Measurements from ENCODE around the gene KCNH2.

Gene KCNH2

DNA sequence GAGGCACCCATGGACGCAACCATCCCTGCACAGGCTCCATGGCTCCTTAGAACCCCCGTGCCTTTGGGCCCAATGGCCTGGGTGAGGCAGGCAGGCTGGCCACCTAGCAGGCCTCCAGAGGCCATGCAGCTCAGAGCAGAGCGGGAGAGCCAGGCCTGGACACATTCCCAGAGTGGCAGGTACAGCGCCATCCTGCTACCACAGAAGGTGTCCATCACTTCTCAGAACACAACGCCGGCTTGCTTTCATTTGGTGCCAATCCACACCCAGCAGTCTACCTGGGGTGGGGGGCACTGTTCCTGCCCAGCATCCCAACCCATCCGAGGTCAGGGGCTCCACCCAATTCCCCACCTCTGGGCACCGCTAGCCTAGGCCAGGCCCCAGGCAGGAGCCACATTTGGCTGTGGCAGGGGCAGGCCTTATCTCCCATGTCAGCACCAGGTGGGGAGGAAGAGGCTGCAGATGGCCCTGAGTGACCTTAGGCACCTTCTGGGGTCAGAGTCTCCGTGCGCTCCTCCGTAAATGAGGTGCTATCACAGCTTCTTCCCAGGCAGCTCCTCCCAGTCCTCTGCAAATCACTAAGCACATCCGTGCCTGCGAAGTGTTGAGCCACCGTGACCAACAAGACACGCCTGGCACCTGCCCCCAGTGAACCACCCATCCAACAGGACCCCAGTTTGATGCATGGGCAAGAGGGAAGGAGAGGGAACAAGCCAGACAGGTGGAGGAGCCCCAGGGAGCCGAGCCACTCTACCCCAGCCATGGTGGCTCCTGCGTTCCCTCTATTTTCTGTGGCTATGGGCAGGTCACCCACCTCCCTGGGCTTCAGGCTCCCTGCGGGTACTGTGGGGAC is 14.2 kb downstream of the KCNH2 start:
- H3K4me1 Mint-ChIP-seq: no peaks in the 10 kb centered on the region
- H3K4me3 Mint-ChIP-seq: no peak overlapping the region
- no peaks in the 10 kb centered on the region for H3K36me3 Mint-ChIP-seq (ENCODE audit: insufficient read depth)
- no peak overlapping the region for H3K27ac Mint-ChIP-seq (ENCODE audit: low read depth)
- ATAC-seq (replicated peaks; ENCODE audit: extremely low read depth, poor library complexity, severe bottlenecking) (no peak), DNase-seq (ENCODE audit: low spot score in 2 of 2) (no peak)
- no peaks in the 10 kb centered on the region for H3K9me3 Mint-ChIP-seq
- peaks cover 53% of the 10 kb centered on the region for H3K27me3 Mint-ChIP-seq

DNA sequence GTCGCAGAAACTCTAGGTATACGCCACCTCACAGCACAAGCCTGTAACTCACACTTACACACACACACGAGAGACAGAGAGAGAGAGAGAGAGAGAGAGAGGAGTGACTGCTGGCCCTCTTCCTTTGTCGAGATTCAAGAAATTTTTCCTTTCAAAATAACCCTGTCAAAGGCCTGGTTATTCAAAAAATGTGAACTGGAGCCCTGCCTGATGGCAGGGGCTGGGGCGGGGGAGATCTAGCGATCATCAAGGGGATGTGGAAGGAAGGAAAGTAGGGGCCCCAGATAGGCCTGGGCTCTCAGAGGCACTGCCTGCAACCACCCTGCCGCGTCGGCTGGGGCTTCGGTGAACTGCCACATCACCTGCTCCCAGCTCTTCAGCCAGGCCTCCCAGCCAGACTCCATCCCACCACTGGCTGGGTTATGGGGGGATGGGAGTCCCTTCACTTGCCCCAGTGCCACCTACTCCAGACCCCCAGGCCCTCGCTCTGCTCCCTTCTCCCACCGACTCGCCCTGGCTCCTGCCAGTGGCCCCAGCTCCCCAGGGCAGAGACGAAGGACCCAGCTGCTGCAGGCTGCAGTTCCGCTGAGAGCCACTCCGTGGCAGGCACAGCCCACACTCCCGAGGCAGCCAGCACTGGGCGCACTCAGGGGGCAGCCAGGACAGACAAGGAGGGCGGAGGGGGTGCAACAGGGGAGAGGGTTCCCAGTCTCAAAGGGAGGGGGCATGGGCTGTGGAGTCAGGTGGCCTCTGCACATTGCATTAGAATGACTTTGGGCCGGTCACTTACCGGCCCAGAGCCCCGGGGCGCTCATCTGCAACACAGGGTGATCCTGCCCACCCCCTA is 15.3 kb downstream of the KCNH2 start:
- peak; percentile 65 for ATAC-seq (replicated peaks; ENCODE audit: extremely low read depth, poor library complexity, severe bottlenecking)
- H3K27me3 Mint-ChIP-seq: peaks cover 53% of the 10 kb centered on the region
- peak in 1 of 2 donors; percentile 43 for DNase-seq (ENCODE audit: low spot score in 2 of 2)
- no peaks in the 10 kb centered on the region for H3K4me1 Mint-ChIP-seq
- H3K4me3 Mint-ChIP-seq: no peak overlapping the region
- no peak overlapping the region for H3K27ac Mint-ChIP-seq (ENCODE audit: low read depth)
- no peaks in the 10 kb centered on the region for H3K9me3 Mint-ChIP-seq
- no peaks in the 10 kb centered on the region for H3K36me3 Mint-ChIP-seq (ENCODE audit: insufficient read depth)

DNA sequence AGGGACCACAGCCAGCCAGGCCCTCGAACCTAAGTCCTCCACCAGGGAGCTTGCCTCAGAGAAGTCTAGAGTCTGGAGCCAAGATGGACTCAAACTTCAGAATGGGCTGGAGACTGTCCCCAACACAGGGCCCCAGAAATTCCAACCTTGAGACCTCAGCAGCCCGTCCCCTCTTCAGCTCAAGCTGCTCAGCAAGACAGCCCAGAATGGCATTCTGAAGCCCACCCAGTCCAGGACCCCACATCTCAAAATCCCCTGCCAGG is 15.9 kb downstream of the KCNH2 start:
- ATAC-seq (replicated peaks; ENCODE audit: extremely low read depth, poor library complexity, severe bottlenecking) (no peak), DNase-seq (ENCODE audit: low spot score in 2 of 2) (no peak)
- Mint-ChIP-seq H3K4me3 (no peak overlapping the region), H3K27ac (ENCODE audit: low read depth) (no peak overlapping the region), H3K9me3 (no peaks in the 10 kb centered on the region), H3K27me3 (peaks cover 56% of the 10 kb centered on the region), H3K36me3 (ENCODE audit: insufficient read depth) (no peaks in the 10 kb centered on the region), H3K4me1 (peaks cover 4% of the 10 kb centered on the region)

DNA sequence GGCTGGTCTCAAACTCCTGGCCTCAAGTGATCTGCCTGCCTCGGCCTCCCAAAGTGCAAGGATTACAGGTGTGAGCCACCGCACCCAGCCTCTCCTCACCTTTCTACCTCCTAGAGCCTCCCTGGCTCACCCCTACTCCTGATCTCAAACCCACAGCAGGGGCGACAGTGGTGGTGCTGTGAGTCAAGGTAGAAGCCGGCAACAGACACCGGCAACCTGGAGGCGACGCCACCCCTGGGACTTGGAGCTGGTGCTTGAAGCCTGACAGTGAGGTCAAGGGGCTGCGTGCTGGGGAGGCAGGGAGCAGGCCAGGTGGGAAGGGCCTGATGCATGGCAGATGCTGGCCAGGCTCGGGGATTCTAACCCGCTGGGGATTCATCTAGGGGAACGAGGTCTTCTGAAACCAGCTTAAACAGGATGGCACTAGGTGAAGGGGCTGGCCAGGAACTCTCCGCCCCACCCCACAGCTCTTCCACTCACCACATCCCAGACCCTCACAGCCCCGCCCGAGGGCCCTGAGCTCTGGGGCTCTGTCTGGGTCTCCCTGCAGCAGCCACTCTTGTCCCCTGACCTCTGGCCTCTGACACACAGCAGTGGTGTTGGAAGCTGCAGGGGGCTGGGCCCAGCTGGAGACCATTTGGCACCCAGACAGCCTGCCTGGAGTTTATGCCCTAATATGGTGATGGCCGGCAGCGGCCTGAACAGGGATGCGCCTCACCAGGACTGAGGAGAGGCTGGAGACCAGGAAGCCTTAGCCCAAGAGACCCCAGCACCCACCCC is 16.4 kb downstream of the KCNH2 start:
- H3K4me1 Mint-ChIP-seq: peaks cover 10% of the 10 kb centered on the region
- DNase-seq (ENCODE audit: low spot score in 2 of 2) (no peak), ATAC-seq (replicated peaks; ENCODE audit: extremely low read depth, poor library complexity, severe bottlenecking) (no peak)
- H3K36me3 Mint-ChIP-seq (ENCODE audit: insufficient read depth): no peaks in the 10 kb centered on the region
- H3K4me3 Mint-ChIP-seq: no peak overlapping the region
- peaks cover 62% of the 10 kb centered on the region for H3K27me3 Mint-ChIP-seq
- no peak overlapping the region for H3K27ac Mint-ChIP-seq (ENCODE audit: low read depth)
- H3K9me3 Mint-ChIP-seq: no peaks in the 10 kb centered on the region

DNA sequence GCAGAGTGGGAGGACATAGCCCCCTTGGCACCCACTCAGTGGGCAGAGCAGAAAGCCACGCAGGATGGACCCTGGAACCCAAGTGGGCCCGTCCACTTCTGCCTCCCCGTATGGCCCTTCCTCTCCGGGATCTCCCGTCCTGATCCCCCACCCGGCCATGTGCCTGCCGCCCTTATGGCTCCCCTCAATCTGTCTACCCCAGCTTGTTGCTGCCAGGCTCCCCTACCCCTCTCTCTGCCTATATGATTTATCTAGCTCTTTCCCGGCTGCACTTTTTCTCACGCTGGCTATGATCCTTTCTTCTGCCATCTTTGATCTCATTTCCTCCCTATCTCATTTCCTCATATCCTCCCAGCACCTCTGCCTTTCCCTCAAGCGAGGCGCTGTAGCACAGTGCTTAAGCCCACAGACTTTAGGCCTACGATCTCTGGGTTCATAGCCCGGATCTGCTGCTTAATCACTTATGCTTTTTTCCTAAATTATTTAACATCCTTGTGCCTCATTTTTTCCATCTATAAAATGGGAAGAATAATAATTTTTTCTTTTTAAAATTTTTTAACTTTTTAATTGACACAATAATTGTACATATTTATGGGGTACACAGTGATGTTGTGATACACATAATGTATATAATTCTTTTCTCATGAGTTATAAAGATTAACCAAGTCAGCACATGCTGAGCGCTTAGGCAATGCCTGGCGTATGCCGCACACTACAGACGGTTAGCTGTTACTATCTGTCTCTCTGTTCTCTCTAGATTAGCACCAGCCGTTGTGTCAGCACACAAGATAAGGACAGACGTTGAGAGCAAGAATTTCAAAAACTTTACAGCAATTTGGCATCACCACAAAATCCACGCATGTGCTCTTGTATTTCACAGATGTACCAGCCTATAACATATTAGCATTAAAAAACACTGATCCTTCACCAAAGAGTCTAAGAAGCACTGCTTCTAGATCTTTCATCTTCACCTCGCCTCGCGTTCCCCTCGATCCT is 18.1 kb downstream of the KCNH2 start:
- Mint-ChIP-seq H3K9me3 (no peaks in the 10 kb centered on the region), H3K27me3 (peaks cover 74% of the 10 kb centered on the region), H3K27ac (ENCODE audit: low read depth) (no peak overlapping the region), H3K36me3 (ENCODE audit: insufficient read depth) (no peaks in the 10 kb centered on the region), H3K4me1 (peaks cover 11% of the 10 kb centered on the region), H3K4me3 (no peak overlapping the region)
- ATAC-seq (replicated peaks; ENCODE audit: extremely low read depth, poor library complexity, severe bottlenecking) (no peak), DNase-seq (ENCODE audit: low spot score in 2 of 2) (no peak)

DNA sequence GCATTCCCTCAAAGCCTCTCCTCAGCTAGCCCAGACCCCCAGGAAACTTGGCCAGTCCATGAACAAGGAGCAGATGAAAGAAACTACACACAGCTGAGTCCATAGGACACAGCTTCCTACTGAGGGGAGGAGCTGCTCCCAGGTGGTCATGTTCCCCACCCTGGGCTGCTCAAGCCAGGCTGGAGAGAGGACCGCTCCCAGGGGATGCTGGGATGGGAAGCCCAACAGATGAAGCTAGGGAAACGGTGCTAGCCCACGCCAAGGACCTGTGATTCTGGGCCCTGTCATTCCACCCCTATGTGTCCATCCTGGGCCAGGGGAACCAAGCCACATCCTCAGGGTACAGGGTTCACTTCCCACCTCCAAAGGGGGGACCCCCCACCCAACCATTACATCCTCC is 19.0 kb downstream of the KCNH2 start:
- Mint-ChIP-seq H3K9me3 (no peaks in the 10 kb centered on the region), H3K4me3 (no peak overlapping the region), H3K27ac (ENCODE audit: low read depth) (no peak overlapping the region), H3K27me3 (peaks cover 75% of the 10 kb centered on the region), H3K4me1 (peaks cover 11% of the 10 kb centered on the region), H3K36me3 (ENCODE audit: insufficient read depth) (no peaks in the 10 kb centered on the region)
- DNase-seq (ENCODE audit: low spot score in 2 of 2) (no peak), ATAC-seq (replicated peaks; ENCODE audit: extremely low read depth, poor library complexity, severe bottlenecking) (no peak)

DNA sequence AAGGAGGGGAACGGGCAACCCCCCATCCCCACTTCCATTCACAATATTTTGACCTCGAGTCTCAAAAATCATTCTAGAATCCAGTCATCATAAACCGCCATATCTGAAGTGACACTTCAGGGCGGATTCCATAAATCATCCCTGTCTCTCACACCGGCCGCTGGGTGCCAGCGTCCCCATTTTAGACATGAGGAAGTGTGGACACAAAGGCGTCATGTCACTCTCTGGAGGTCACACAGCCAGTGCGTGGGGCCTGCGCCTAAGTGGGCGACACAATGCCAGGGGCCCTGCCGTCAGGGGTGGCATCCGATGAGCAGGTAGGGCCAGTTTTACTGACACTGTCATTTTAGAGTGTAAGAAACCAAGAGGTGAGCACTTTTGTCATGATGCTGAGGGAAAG is 19.5 kb downstream of the KCNH2 start:
- DNase-seq (ENCODE audit: low spot score in 2 of 2) (no peak), ATAC-seq (replicated peaks; ENCODE audit: extremely low read depth, poor library complexity, severe bottlenecking) (no peak)
- Mint-ChIP-seq H3K36me3 (ENCODE audit: insufficient read depth) (no peaks in the 10 kb centered on the region), H3K4me3 (no peak overlapping the region), H3K27me3 (peaks cover 80% of the 10 kb centered on the region), H3K27ac (ENCODE audit: low read depth) (no peak overlapping the region), H3K4me1 (peaks cover 11% of the 10 kb centered on the region), H3K9me3 (no peaks in the 10 kb centered on the region)

DNA sequence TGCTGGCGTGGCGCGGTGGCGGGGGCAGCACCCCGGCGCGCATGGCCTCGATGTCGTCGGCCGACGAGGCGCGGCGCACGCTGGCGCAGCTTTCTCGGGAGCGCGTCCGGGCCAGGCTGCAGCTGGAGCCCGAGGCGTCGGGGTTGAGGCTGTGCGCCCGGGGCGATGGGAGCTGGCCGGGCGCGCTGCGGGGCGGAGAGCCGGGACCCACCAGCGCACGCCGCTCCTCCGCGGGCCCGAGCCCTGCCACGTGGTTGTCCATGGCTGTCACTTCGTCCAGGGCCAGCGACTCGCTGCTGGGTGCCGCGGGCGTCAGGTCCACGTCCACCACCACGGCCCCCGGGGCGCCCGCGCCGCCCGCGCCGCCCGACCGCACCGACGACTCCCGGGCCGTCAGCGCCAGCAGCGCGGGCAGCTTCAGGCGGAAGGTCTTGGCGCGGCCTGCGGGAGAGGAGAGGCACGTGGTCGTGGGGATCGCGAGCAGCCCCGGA is 20.0 kb downstream of the KCNH2 start:
- no peaks in the 10 kb centered on the region for H3K36me3 Mint-ChIP-seq (ENCODE audit: insufficient read depth)

DNA sequence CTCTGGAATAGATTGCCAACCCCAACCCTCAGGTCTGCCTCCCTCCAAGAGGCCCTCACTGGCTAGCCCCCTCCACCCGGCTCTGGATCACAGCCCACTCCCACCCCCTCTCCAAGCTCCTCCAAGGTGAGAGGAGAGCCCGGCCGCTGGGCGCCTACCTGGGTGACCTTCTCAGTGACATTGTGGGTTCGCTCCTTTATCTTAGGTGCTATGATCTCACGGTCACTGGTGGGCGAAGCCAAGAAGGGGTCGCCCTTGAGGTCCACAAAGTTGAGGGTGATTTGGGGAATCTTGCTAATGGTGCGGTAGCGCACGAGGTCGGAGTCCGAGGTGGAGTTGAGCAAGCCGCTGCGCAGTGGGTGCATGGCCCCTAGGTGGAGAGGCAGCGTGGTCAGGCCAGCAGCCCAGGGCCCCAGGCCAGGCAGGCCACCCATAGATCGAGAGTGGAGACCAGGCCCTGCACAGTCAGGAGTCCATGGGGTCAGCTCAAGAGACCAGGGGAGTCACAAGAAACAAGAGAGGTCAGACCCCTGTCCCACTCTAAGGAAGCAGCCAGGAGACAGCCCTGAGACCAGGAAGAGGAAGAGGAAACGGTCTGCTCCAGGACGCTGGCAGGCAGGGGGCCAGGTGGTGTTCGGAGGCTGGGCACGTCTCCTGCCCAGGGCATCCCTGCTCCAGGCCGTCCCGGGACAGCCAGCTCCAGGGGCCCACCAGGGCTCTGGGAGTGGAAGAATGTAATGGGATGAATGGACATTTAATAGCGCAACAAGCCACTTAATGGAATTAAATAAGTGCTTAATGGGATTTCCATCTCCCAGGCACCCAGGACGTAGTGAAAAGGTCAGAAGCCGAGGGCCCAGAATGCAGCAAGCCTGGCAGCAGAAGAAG is 20.7 kb downstream of the KCNH2 start:
- H3K4me3 Mint-ChIP-seq: no peak overlapping the region
- H3K9me3 Mint-ChIP-seq: no peaks in the 10 kb centered on the region

More for the DNA sequence above, 20.0 kb downstream of the KCNH2 start:
- peaks cover 11% of the 10 kb centered on the region for H3K4me1 Mint-ChIP-seq
- H3K27ac Mint-ChIP-seq (ENCODE audit: low read depth): no peak overlapping the region
- peaks cover 81% of the 10 kb centered on the region for H3K27me3 Mint-ChIP-seq
- ATAC-seq (replicated peaks; ENCODE audit: extremely low read depth, poor library complexity, severe bottlenecking) (no peak), DNase-seq (ENCODE audit: low spot score in 2 of 2) (no peak)
- H3K9me3 Mint-ChIP-seq: no peaks in the 10 kb centered on the region
- no peak overlapping the region for H3K4me3 Mint-ChIP-seq

DNA sequence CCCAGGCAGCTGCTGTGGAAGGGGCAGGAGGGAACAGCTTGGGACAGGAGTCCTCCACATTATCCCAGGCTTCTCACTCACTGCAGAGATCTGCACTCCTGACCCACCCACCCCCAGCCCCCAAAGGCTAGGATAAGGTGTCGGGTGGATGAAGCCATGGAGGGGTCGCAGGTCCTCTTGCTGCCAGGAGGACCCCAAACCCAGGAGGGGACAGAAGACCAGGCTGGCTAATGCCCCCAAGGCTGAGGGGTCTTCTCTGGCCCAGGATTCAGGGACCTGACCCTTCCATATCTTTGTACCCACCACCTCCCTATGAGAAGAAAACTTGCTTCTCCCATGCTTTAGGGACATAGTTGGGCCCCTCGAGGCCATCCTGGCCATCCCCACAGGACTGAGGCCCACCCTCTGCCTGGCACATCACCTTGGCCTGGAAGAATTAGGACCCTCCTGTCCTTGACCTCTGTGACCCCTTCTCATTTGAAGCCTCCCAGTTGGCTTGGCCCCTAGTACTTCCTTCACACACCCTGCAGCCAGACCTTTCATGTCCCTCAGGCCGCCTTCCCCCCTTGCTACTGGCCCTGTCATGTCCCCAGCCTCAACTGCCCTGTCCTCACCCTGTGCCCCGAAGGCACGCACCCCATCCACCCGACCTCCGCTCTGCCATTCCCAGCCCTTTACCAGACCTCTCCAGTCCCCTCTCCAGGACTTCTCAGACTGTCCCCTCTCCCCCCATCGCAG is 21.6 kb downstream of the KCNH2 start:
- ATAC-seq (replicated peaks; ENCODE audit: extremely low read depth, poor library complexity, severe bottlenecking) (no peak), DNase-seq (ENCODE audit: low spot score in 2 of 2) (no peak)
- H3K36me3 Mint-ChIP-seq (ENCODE audit: insufficient read depth): no peaks in the 10 kb centered on the region
- no peak overlapping the region for H3K27ac Mint-ChIP-seq (ENCODE audit: low read depth)
- no peak overlapping the region for H3K4me3 Mint-ChIP-seq
- H3K9me3 Mint-ChIP-seq: no peaks in the 10 kb centered on the region
- peaks cover 11% of the 10 kb centered on the region for H3K4me1 Mint-ChIP-seq
- H3K27me3 Mint-ChIP-seq: peaks cover 66% of the 10 kb centered on the region

More for the DNA sequence above, 20.7 kb downstream of the KCNH2 start:
- peaks cover 11% of the 10 kb centered on the region for H3K4me1 Mint-ChIP-seq
- H3K27me3 Mint-ChIP-seq: peaks cover 74% of the 10 kb centered on the region
- ATAC-seq (replicated peaks; ENCODE audit: extremely low read depth, poor library complexity, severe bottlenecking): no peak
- DNase-seq (ENCODE audit: low spot score in 2 of 2): no peak
- H3K27ac Mint-ChIP-seq (ENCODE audit: low read depth): no peak overlapping the region
- H3K36me3 Mint-ChIP-seq (ENCODE audit: insufficient read depth): no peaks in the 10 kb centered on the region
